ENCODE results near the gene PC.

Gene PC

GRCh38 chr11:67002921-67003411, 44.8 kb upstream of the PC start:
- Histone ChIP-seq H3K4me2 (ENCODE audit: low read length) (no peak overlapping the region), H3K9ac (no peak overlapping the region), H3K79me2 (no peaks in the 10 kb centered on the region), H3K4me3 (ENCODE audit: low read depth, low read length) (no peak overlapping the region), H3K27me3 (ENCODE audit: control insufficient read depth, insufficient read depth, low read length) (no peaks in the 10 kb centered on the region), H3K9me3 (ENCODE audit: control insufficient read depth, low read length) (no peaks in the 10 kb centered on the region), H3K4me1 (peaks cover 28% of the 10 kb centered on the region), H3K36me3 (ENCODE audit: control insufficient read depth, insufficient read depth, low read length) (no peaks in the 10 kb centered on the region), H3K27ac (peak overlapping the region; percentile 88), H2AFZ (peak overlapping the region; percentile 13)
- TF ChIP-seq CTCF (IDR thresholded peaks at IDR 0.05) = no peak

GRCh38 chr11:67002297-67002913, 44.2 kb upstream of the PC start:
- Histone ChIP-seq H3K27ac (peak overlapping the region; percentile 88), H3K4me1 (peaks cover 28% of the 10 kb centered on the region)
- TF ChIP-seq CTCF (IDR thresholded peaks at IDR 0.05) = no peak

GRCh38 chr11:67001332-67001731, 43.1 kb upstream of the PC start:
- Histone ChIP-seq H2AFZ (no peak overlapping the region), H3K9me3 (ENCODE audit: control insufficient read depth, low read length) (no peaks in the 10 kb centered on the region), H3K79me2 (no peaks in the 10 kb centered on the region), H3K27me3 (ENCODE audit: control insufficient read depth, insufficient read depth, low read length) (no peaks in the 10 kb centered on the region), H3K9ac (no peak overlapping the region), H3K4me3 (ENCODE audit: low read depth, low read length) (no peak overlapping the region), H3K4me2 (ENCODE audit: low read length) (no peak overlapping the region), H3K36me3 (ENCODE audit: control insufficient read depth, insufficient read depth, low read length) (no peaks in the 10 kb centered on the region), H3K27ac (no peak overlapping the region), H3K4me1 (peaks cover 25% of the 10 kb centered on the region)
- no peak for TF ChIP-seq CTCF (IDR thresholded peaks at IDR 0.05)

More at GRCh38 chr11:67002297-67002913, 44.2 kb upstream of the PC start:
- H3K9ac ChIP-seq = no peak overlapping the region
- no peaks in the 10 kb centered on the region for H3K79me2 ChIP-seq
- H3K36me3 ChIP-seq (ENCODE audit: control insufficient read depth, insufficient read depth, low read length) = no peaks in the 10 kb centered on the region
- H2AFZ ChIP-seq = peak overlapping the region; percentile 13
- H3K9me3 ChIP-seq (ENCODE audit: control insufficient read depth, low read length) = no peaks in the 10 kb centered on the region
- no peaks in the 10 kb centered on the region for H3K27me3 ChIP-seq (ENCODE audit: control insufficient read depth, insufficient read depth, low read length)
- H3K4me2 ChIP-seq (ENCODE audit: low read length) = no peak overlapping the region
- H3K4me3 ChIP-seq (ENCODE audit: low read depth, low read length) = no peak overlapping the region

- H3K9ac ChIP-seq = no peak overlapping the region
- H3K36me3 ChIP-seq (ENCODE audit: control insufficient read depth, insufficient read depth, low read length) = no peaks in the 10 kb centered on the region
- no peak overlapping the region for H2AFZ ChIP-seq
- H3K27ac ChIP-seq = no peak overlapping the region
- peaks cover 21% of the 10 kb centered on the region for H3K4me1 ChIP-seq
- H3K79me2 ChIP-seq = no peaks in the 10 kb centered on the region
- no peak overlapping the region for H3K4me3 ChIP-seq (ENCODE audit: low read depth, low read length)
- no peaks in the 10 kb centered on the region for H3K9me3 ChIP-seq (ENCODE audit: control insufficient read depth, low read length)
- no peak overlapping the region for H3K4me2 ChIP-seq (ENCODE audit: low read length)
- no peak for TF ChIP-seq CTCF (IDR thresholded peaks at IDR 0.05)
- no peaks in the 10 kb centered on the region for H3K27me3 ChIP-seq (ENCODE audit: control insufficient read depth, insufficient read depth, low read length)
These were observed 41.4 kb upstream of the PC start for GRCh38 chr11:66999555-66999954.

Measured in parathyroid adenoma (tissue), 2 donors.